HepG2 (cell line): ENCODE data around the gene AGPAT3. TPM values are rescaled to one million over a fixed set of nuclear protein-coding genes. Genes with fewer than 3 reads are reported as not detected.

Experiments used
- ATAC-seq: fragments of 200-7000 bp; cut with Tn5 transposase; 3 replicates; pipeline ENCODE4 v1.9.1; 2020; ENCODE audit warnings: mild to moderate bottlenecking, moderate library complexity
- BruUV-seq: library from RNA; stranded (reverse); fragments of 400-500 nt; replicated peaks from 2 replicates; lab custom pipeline; 2021; lab: Mats Ljungman, UMichigan
- CTCF ChIA-PET: fragments of 300-600 bp; formaldehyde crosslinking; extraction: SDS; loops from one replicate; lab custom pipeline; 2021; ENCODE audit warnings: low total read pairs, inconsistent platforms, low intra/inter-chr PET ratio; lab: Yijun Ruan, JAX
- POLR2A ChIA-PET: fragments of 350-600 bp; sonication (Branson Sonifier 250); formaldehyde crosslinking; loops from one replicate; lab custom pipeline; 2020; ENCODE audit warnings: antibody characterized with exemption, inconsistent platforms; lab: Yijun Ruan, JAX
- DNase-seq: peaks from one replicate; pipeline ENCODE4 v3.0.0-alpha.2; 2015; ENCODE audit warnings: low spot score
- FAIRE-seq: peaks from 3 replicates; lab custom pipeline; 2011; peaks lifted over from hg19 to GRCh38; lab: Jason Lieb, UNC
- H2AFZ ChIP-seq: one replicate; pipeline ENCODE4 v1.6.1; 2011; ENCODE audit warnings: low read length, inconsistent platforms
- H3K27ac ChIP-seq: fragments of 300-600 bp; 3 replicates; pipeline ENCODE4 v1.8.0; 2011; ENCODE audit warnings: mixed run types, mild to moderate bottlenecking, mixed read lengths, low read length, inconsistent platforms; ENCODE audit not compliant: insufficient read depth; ENCODE audit errors: extremely low read length
- H3K27me3 ChIP-seq, 2 experiments: fragments of 200-600 bp in 1 of 2; 2 replicates in 1 of 2; 3 replicates in 1 of 2; pipeline versions ENCODE4 v1.6.0 to v1.8.0; 2011; ENCODE audit warnings: low read length in 2 of 2, mild to moderate bottlenecking in 2 of 2, moderate library complexity in 2 of 2, inconsistent platforms in 1 of 2; ENCODE audit not compliant: insufficient read depth in 2 of 2, control insufficient read depth in 1 of 2
- H3K36me3 ChIP-seq, 2 experiments: fragments of 200-600 bp in 1 of 2; replicated peaks in 1 of 2; 2 replicates in 1 of 2; 3 replicates in 1 of 2; pipeline versions ENCODE4 v1.5.1 to v1.8.0; 2011; ENCODE audit warnings: low read length in 2 of 2, inconsistent platforms in 1 of 2; ENCODE audit not compliant: insufficient read depth in 2 of 2, control insufficient read depth in 1 of 2
- H3K4me1 ChIP-seq: 2 replicates; pipeline ENCODE4 v1.5.1; 2012; ENCODE audit warnings: low read length, inconsistent platforms; ENCODE audit not compliant: insufficient read depth
- H3K4me2 ChIP-seq: 2 replicates; pipeline ENCODE4 v1.6.0; 2011; ENCODE audit warnings: low read depth, low read length, inconsistent platforms
- H3K4me3 ChIP-seq, 3 experiments: fragments of 200-600 bp in 1 of 3; sonication (generic), shearing (Covaris generic) in 1 of 3; replicated peaks in 1 of 3; 2 replicates each; pipeline ENCODE4 v1.5.1; 2011 to 2016; ENCODE audit warnings: low read length in 3 of 3, inconsistent platforms in 2 of 3, low read depth in 2 of 3, mild to moderate bottlenecking in 2 of 3, control low read depth in 1 of 3, mixed read lengths in 1 of 3; ENCODE audit not compliant: insufficient read depth in 1 of 3
- H3K79me2 ChIP-seq: one replicate; pipeline ENCODE4 v1.6.1; 2011; ENCODE audit warnings: low read length, inconsistent platforms; ENCODE audit not compliant: insufficient read depth
- H3K9ac ChIP-seq: 2 replicates; pipeline ENCODE4 v1.6.0; 2011; ENCODE audit warnings: mild to moderate bottlenecking, low read depth, low read length, inconsistent platforms; ENCODE audit not compliant: insufficient read depth
- H3K9me3 ChIP-seq: 2 replicates; pipeline ENCODE4 v1.5.1; 2012; ENCODE audit warnings: mild to moderate bottlenecking, low read length
- H4K20me1 ChIP-seq: 2 replicates; pipeline ENCODE4 v1.6.0; 2011; ENCODE audit warnings: inconsistent platforms, mild to moderate bottlenecking, low read length, moderate library complexity; ENCODE audit not compliant: insufficient read depth
- ARNTL ChIP-seq: sonication (generic); formaldehyde crosslinking; IDR thresholded peaks from 2 replicates; pipeline ENCODE4 v1.4.0; 2020; ENCODE audit warnings: mild to moderate bottlenecking, missing genetic modification reagents
- IKZF4 ChIP-seq: sonication (generic); formaldehyde crosslinking; IDR thresholded peaks from 2 replicates; pipeline ENCODE4 v1.5.1; 2020; ENCODE audit warnings: borderline replicate concordance, mild to moderate bottlenecking, low read depth, missing genetic modification reagents; ENCODE audit errors: not compliant biosample characterization
- MIXL1 ChIP-seq: IDR thresholded peaks from 2 replicates; pipeline ENCODE4 v1.6.1; 2016
- MTA3 ChIP-seq: sonication (generic); formaldehyde crosslinking; IDR thresholded peaks from 2 replicates; pipeline ENCODE4 v1.4.0; 2020; ENCODE audit warnings: missing genetic modification reagents
- NKX3-1 ChIP-seq: sonication (generic); formaldehyde crosslinking; IDR thresholded peaks from 2 replicates; pipeline ENCODE4 v1.5.0; 2020; ENCODE audit warnings: missing genetic modification reagents
- RBAK ChIP-seq: sonication (generic); formaldehyde crosslinking; IDR thresholded peaks from 2 replicates; pipeline ENCODE4 v1.5.1; 2020; ENCODE audit warnings: mild to moderate bottlenecking, missing genetic modification reagents
- SOX6 ChIP-seq, 2 experiments: fragments of 450-650 bp in 1 of 2; sonication (generic) in 1 of 2; formaldehyde crosslinking in 1 of 2; IDR thresholded peaks; 2 replicates each; pipeline versions ENCODE4 v1.4.0 to v1.6.1; 2017 to 2020; ENCODE audit warnings: antibody characterized with exemption in 1 of 2, mild to moderate bottlenecking in 1 of 2, missing genetic modification reagents in 1 of 2
- SSRP1 ChIP-seq: IDR thresholded peaks from 2 replicates; pipeline ENCODE4 v1.6.1; 2016; ENCODE audit warnings: control low read depth
- ZFAT ChIP-seq: sonication (generic); formaldehyde crosslinking; conservative IDR thresholded peaks from 2 replicates; pipeline ENCODE4 v1.8.1; 2023; ENCODE audit warnings: missing genetic modification reagents, inconsistent platforms
- ZNF879 ChIP-seq: sonication (generic); formaldehyde crosslinking; IDR thresholded peaks from 2 replicates; pipeline ENCODE4 v1.8.1; 2023; ENCODE audit warnings: missing genetic modification reagents
- ZSCAN25 ChIP-seq: sonication (generic); formaldehyde crosslinking; IDR thresholded peaks from 2 replicates; pipeline ENCODE4 v1.8.0; 2022; ENCODE audit warnings: mild to moderate bottlenecking, missing genetic modification reagents
- WGBS: methylation state at CpG from one replicate; pipeline ENCODE4 v1.1.6; 2017; ENCODE audit warnings: low lambda C conversion rate; 5-methylcytosine and 5-hydroxymethylcytosine counted together
- in situ Hi-C: cut with HindIII; loops from 2 replicates; pipeline ENCODE4 v1.10.0; 2017; ENCODE audit warnings: low pct_unique_long_range_greater_than_20kb; ENCODE audit not compliant: extremely low pct_ligation_motif_present
- intact Hi-C: fragments of 100-400 bp; cut with micrococcal nuclease; formaldehyde crosslinking; loops from one replicate; pipeline ENCODE4 v1.10.0; 2022; ENCODE audit not compliant: unreplicated experiment
- polyA plus RNA-seq, 8 experiments: library from polyadenylated mRNA; depleted of rRNA in 3 of 8; stranded (reverse) in 7 of 8; unstranded in 1 of 8; fragments of >200 nt; fragmentation: Illumina TruSeq in 4 of 8; extraction: Trizol in 4 of 8; gene quantifications; 2 replicates each; pipeline versions ENCODE4 v1.2.1 to v1.2.3, GENCODE V29; 2011 to 2016; ENCODE audit warnings: low read depth in 4 of 8, missing spikeins in 1 of 8, mixed read lengths in 1 of 8; ENCODE audit not compliant: insufficient read depth in 1 of 8
- total RNA-seq, 5 experiments: library from RNA; depleted of rRNA; stranded (reverse); fragments of >200 nt; fragmentation: Illumina TruSeq; extraction: Trizol; gene quantifications; 2 replicates each; pipeline ENCODE4 v1.2.3, GENCODE V29; 2016; ENCODE audit warnings: low read depth in 1 of 5
- TF ChIP-seq, protein P1 (sequence below): sonication (generic); formaldehyde crosslinking; IDR thresholded peaks from 2 replicates; pipeline ENCODE4 v1.4.0; 2020; ENCODE audit warnings: mild to moderate bottlenecking, missing genetic modification reagents
- TF ChIP-seq, protein P2 (sequence below): sonication (generic); formaldehyde crosslinking; conservative IDR thresholded peaks from 2 replicates; pipeline ENCODE4 v1.4.0; 2020; ENCODE audit warnings: missing genetic modification reagents

The AGPAT3 gene
- total and polyA plus RNA-seq, 2 of the 13 experiments (the other 11 are each of a cell fraction or from before 2014, with no cell fraction given), result 32.2 to 54.4 TPM

DNA sequence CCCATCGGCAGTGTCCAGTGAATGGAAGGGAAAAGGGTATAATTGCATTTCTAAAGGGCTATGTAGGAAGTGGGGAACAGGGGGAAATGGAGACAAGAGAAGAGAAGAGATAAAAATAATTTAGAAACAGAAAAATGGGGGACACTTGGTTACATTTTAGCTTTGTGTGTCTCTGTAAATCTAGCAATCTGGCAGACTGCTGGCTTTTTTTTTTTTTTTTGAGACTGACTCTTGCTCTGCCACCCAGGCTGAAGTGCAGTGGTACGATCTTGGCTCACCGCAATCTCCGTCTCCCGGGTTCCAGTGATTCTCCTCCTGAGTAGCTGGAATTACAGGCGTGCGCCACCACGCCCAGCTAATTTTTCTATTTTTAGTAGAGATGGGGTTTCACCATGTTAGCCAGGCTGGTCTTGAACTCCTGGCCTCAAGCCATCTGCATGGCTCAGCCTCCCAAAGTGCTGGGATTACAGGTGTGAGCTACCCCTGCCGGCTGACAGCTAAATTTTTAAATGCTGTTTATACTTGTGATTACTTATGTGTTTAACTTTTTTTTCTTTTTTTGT is 53.4 kb downstream of the AGPAT3 start (continued):
- TF ChIP-seq, protein P1, sequence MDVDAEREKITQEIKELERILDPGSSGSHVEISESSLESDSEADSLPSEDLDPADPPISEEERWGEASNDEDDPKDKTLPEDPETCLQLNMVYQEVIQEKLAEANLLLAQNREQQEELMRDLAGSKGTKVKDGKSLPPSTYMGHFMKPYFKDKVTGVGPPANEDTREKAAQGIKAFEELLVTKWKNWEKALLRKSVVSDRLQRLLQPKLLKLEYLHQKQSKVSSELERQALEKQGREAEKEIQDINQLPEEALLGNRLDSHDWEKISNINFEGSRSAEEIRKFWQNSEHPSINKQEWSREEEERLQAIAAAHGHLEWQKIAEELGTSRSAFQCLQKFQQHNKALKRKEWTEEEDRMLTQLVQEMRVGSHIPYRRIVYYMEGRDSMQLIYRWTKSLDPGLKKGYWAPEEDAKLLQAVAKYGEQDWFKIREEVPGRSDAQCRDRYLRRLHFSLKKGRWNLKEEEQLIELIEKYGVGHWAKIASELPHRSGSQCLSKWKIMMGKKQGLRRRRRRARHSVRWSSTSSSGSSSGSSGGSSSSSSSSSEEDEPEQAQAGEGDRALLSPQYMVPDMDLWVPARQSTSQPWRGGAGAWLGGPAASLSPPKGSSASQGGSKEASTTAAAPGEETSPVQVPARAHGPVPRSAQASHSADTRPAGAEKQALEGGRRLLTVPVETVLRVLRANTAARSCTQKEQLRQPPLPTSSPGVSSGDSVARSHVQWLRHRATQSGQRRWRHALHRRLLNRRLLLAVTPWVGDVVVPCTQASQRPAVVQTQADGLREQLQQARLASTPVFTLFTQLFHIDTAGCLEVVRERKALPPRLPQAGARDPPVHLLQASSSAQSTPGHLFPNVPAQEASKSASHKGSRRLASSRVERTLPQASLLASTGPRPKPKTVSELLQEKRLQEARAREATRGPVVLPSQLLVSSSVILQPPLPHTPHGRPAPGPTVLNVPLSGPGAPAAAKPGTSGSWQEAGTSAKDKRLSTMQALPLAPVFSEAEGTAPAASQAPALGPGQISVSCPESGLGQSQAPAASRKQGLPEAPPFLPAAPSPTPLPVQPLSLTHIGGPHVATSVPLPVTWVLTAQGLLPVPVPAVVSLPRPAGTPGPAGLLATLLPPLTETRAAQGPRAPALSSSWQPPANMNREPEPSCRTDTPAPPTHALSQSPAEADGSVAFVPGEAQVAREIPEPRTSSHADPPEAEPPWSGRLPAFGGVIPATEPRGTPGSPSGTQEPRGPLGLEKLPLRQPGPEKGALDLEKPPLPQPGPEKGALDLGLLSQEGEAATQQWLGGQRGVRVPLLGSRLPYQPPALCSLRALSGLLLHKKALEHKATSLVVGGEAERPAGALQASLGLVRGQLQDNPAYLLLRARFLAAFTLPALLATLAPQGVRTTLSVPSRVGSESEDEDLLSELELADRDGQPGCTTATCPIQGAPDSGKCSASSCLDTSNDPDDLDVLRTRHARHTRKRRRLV (CRISPR knock-in tag), result no peak
- TF ChIP-seq, protein P2, sequence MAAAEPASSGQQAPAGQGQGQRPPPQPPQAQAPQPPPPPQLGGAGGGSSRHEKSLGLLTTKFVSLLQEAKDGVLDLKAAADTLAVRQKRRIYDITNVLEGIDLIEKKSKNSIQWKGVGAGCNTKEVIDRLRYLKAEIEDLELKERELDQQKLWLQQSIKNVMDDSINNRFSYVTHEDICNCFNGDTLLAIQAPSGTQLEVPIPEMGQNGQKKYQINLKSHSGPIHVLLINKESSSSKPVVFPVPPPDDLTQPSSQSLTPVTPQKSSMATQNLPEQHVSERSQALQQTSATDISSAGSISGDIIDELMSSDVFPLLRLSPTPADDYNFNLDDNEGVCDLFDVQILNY (CRISPR knock-in tag), result no peak
- no peak for TF ChIP-seq MTA3

DNA sequence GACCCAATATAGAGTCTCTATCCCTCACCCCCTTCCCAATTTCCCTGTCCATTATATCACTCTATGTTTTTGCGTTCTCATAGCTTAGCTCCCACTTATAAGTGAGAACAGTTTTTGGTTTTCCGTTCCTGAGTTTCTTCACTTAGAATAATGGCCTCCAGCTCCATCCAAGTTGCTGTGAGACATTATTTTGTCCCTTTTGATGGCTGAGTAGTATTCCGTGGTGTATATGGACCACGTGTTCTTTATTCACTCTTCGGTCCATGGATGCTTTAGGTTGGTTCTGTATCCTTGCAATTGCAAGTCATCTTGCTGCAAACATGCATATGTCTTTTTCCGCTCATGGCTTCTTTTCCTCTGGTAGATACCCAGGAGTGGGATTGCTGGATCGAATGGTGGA is 54.3 kb downstream of the AGPAT3 start:
- peaks cover 12% of the 10 kb centered on the region; the same call in 1 of the 2 replicates for H4K20me1 ChIP-seq
- ChIA-PET CTCF (interaction anchor here (2.5 kb wide), 1 partner anchor 108 kb away, joined by 11 read pairs; no protein-coding TSS in a partner anchor), POLR2A (no interaction called here)
- no peak for DNase-seq
- intact Hi-C loops (loop anchor here (2.0 to 10.0 kb wide), 2 partner anchors 62 to 104 kb away; no protein-coding TSS in a partner anchor), in situ Hi-C loops (no loop called here)
- H3K4me1 ChIP-seq, result peaks cover 47% of the 10 kb centered on the region
- TF ChIP-seq NKX3-1 (CRISPR knock-in tag) (no peak), ZNF879 (CRISPR knock-in tag) (no peak), SOX6 (IDR thresholded peaks at IDR 0.05) (no peak), SOX6 (CRISPR knock-in tag; IDR thresholded peaks at IDR 0.05) (no peak), ARNTL (CRISPR knock-in tag) (no peak), SSRP1 (no peak), ZFAT (CRISPR knock-in tag) (no peak), RBAK (CRISPR knock-in tag) (no peak), ZSCAN25 (no peak), IKZF4 (CRISPR knock-in tag) (no peak), MIXL1 (CRISPR knock-in tag) (no peak)
- H3K4me2 ChIP-seq, result no peak overlapping the region
- H3K9ac ChIP-seq, result no peak overlapping the region
- 96% methylated on average over 7 of the region's 7 CpGs for WGBS
- H3K36me3 ChIP-seq, result 0 out of 5 replicates have a peak, but pooled peaks cover 0 to 2% of the 10 kb centered on the region in 2 experiments
- no peak overlapping the region for H2AFZ ChIP-seq
- H3K79me2 ChIP-seq, result peaks cover 36% of the 10 kb centered on the region
- no peak overlapping the region for H3K4me3 ChIP-seq
- no TSS peak for BruUV-seq
- H3K27me3 ChIP-seq, result no peaks in the 10 kb centered on the region
- no peaks in the 10 kb centered on the region for H3K9me3 ChIP-seq
- FAIRE-seq, result no peak
- no peak for ATAC-seq
- H3K27ac ChIP-seq, result no peak overlapping the region
